Suprapubic skin (tissue), 4 donors: Measurements from ENCODE around the gene EPHA2. TPM values are rescaled to one million over a fixed set of nuclear protein-coding genes. Genes with fewer than 3 reads are reported as not detected.

ENCODE experiments used
- DNase-seq, 2 donors: peaks; one replicate each; pipeline ENCODE4 v3.0.0-alpha.2; 2019; ENCODE audit warnings: low spot score in 2 of 2
- H3K27ac ChIP-seq: fragments of 200-600 bp; sonication (generic); one replicate; pipeline ENCODE4 v1.5.1; 2019
- H3K27me3 ChIP-seq: fragments of 200-600 bp; sonication (generic); one replicate; pipeline ENCODE4 v1.5.1; 2019
- H3K36me3 ChIP-seq: fragments of 200-600 bp; sonication (generic); one replicate; pipeline ENCODE4 v1.5.1; 2019
- H3K4me1 ChIP-seq: fragments of 200-600 bp; sonication (generic); one replicate; pipeline ENCODE4 v1.5.1; 2019
- H3K4me3 ChIP-seq: fragments of 200-600 bp; sonication (generic); one replicate; pipeline ENCODE4 v1.5.1; 2019; ENCODE audit warnings: mild to moderate bottlenecking
- H3K9me3 ChIP-seq: fragments of 200-600 bp; sonication (generic); one replicate; pipeline ENCODE4 v1.5.1; 2019
- CTCF ChIP-seq, 2 donors: fragments of 200-600 bp in 1 of 2; fragments of 450-650 bp in 1 of 2; sonication (generic) in 1 of 2; IDR thresholded peaks; one replicate each; pipeline ENCODE4 v1.5.1; 2016 to 2019; ENCODE audit warnings: antibody characterized with exemption in 2 of 2, mild to moderate bottlenecking in 1 of 2, moderate library complexity in 1 of 2
- EP300 ChIP-seq: sonication (generic); formaldehyde crosslinking; IDR thresholded peaks from one replicate; pipeline ENCODE4 v1.6.1; 2017; ENCODE audit warnings: antibody characterized with exemption
- POLR2A ChIP-seq, 2 donors: fragments of 450-650 bp; IDR thresholded peaks; one replicate each; pipeline ENCODE4 v1.6.1; 2017; ENCODE audit warnings: antibody characterized with exemption in 2 of 2, mild to moderate bottlenecking in 2 of 2, moderate library complexity in 2 of 2
- POLR2AphosphoS5 ChIP-seq, 3 donors: sonication (generic); formaldehyde crosslinking; IDR thresholded peaks; one replicate each; pipeline ENCODE4 v1.6.1; 2017; ENCODE audit warnings: antibody characterized with exemption in 3 of 3
- WGBS: methylation state at CpG from one replicate; pipeline ENCODE4 v1.1.5; 2018; 5-methylcytosine and 5-hydroxymethylcytosine counted together
- total RNA-seq, 4 donors: library from RNA; depleted of rRNA; stranded (reverse); fragments of >200 nt; gene quantifications; one replicate each; pipeline ENCODE4 v1.1.0, GENCODE V29; 2016

EPHA2 gene
- total RNA-seq, 4 donors from 2014 or later = 59.0 to 145 (median 104) TPM

- H3K4me3 ChIP-seq = no peak overlapping the region
- TF ChIP-seq POLR2A (IDR thresholded peaks at IDR 0.05) = no peak
- TF ChIP-seq EP300 = no peak
- TF ChIP-seq CTCF (IDR thresholded peaks at IDR 0.05) = no peak
- no peak for TF ChIP-seq POLR2AphosphoS5 (IDR thresholded peaks at IDR 0.05)
- WGBS = 62% methylated on average over 14 of the region's 19 CpGs
- H3K36me3 ChIP-seq = no peaks in the 10 kb centered on the region
- DNase-seq = no peak
- no peaks in the 10 kb centered on the region for H3K27me3 ChIP-seq
- H3K27ac ChIP-seq = peak overlapping the region; percentile 78
- no peaks in the 10 kb centered on the region for H3K9me3 ChIP-seq
- H3K4me1 ChIP-seq = peaks cover 65% of the 10 kb centered on the region
Observed at GRCh38 chr1:16183765-16184556, 28.1 kb upstream of the EPHA2 start.

- Histone ChIP-seq H3K4me1 (peaks cover 57% of the 10 kb centered on the region), H3K4me3 (no peak overlapping the region), H3K9me3 (no peaks in the 10 kb centered on the region), H3K27ac (peak overlapping the region; percentile 86), H3K36me3 (no peaks in the 10 kb centered on the region), H3K27me3 (no peaks in the 10 kb centered on the region)
- peak in 1 of 2 donors; percentile 84 for DNase-seq
- TF ChIP-seq EP300 (no peak), POLR2AphosphoS5 (IDR thresholded peaks at IDR 0.05) (peak in 1 of 3 donors; percentile 17), CTCF (IDR thresholded peaks at IDR 0.05) (no peak)
- WGBS = 49% methylated on average over 13 of the region's 13 CpGs
Observed at GRCh38 chr1:16183179-16183578, 27.3 kb upstream of the EPHA2 start.

GRCh38 chr1:16181887-16182719 lies 26.2 kb upstream of the EPHA2 start:
- Histone ChIP-seq H3K27ac (peak overlapping the region; percentile 86), H3K4me3 (no peak overlapping the region), H3K27me3 (no peaks in the 10 kb centered on the region), H3K36me3 (no peaks in the 10 kb centered on the region), H3K9me3 (no peaks in the 10 kb centered on the region), H3K4me1 (peaks cover 49% of the 10 kb centered on the region)
- TF ChIP-seq CTCF (IDR thresholded peaks at IDR 0.05) (no peak), POLR2AphosphoS5 (IDR thresholded peaks at IDR 0.05) (peak in 2 of 3 donors; percentile 27 to 63)
- WGBS = 41% methylated on average over 18 of the region's 18 CpGs
- DNase-seq = peak; percentile 93

GRCh38 chr1:16180291-16180824 lies 24.5 kb upstream of the EPHA2 start:
- no peak for DNase-seq
- Histone ChIP-seq H3K9me3 (no peaks in the 10 kb centered on the region), H3K27ac (peak overlapping the region; percentile 86), H3K4me3 (no peak overlapping the region), H3K27me3 (no peaks in the 10 kb centered on the region), H3K36me3 (no peaks in the 10 kb centered on the region), H3K4me1 (peaks cover 67% of the 10 kb centered on the region)
- 86% methylated on average over 13 of the region's 13 CpGs for WGBS
- TF ChIP-seq POLR2AphosphoS5 (IDR thresholded peaks at IDR 0.05) = no peak
- TF ChIP-seq POLR2A (IDR thresholded peaks at IDR 0.05) = no peak
- TF ChIP-seq CTCF (IDR thresholded peaks at IDR 0.05) = no peak
- TF ChIP-seq EP300 = no peak
